NT2/D1 (cell line): Measurements from ENCODE around the gene SLMAP.

Experiments used
- DNase-seq: peaks from one replicate; pipeline ENCODE4 v3.0.0-alpha.2; 2011; ENCODE audit warnings: low read depth, low spot score
- H3K27me3 ChIP-seq: 2 replicates; pipeline ENCODE4 v1.6.0; 2011; ENCODE audit warnings: mild to moderate bottlenecking; ENCODE audit not compliant: insufficient read length, insufficient read depth
- H3K36me3 ChIP-seq: 2 replicates; pipeline ENCODE4 v1.6.1; 2011; ENCODE audit warnings: mild to moderate bottlenecking, low read length, mixed read lengths; ENCODE audit not compliant: insufficient read depth, insufficient read length
- H3K4me1 ChIP-seq: 2 replicates; pipeline ENCODE4 v1.5.1; 2011; ENCODE audit not compliant: insufficient read depth, insufficient read length
- H3K4me3 ChIP-seq: 2 replicates; pipeline ENCODE4 v1.5.1; 2011; ENCODE audit warnings: low read depth; ENCODE audit not compliant: insufficient read length
- H3K9ac ChIP-seq: 2 replicates; pipeline ENCODE4 v1.6.0; 2011; ENCODE audit warnings: low read depth; ENCODE audit not compliant: insufficient read length
- H3K9me3 ChIP-seq: 2 replicates; pipeline ENCODE4 v1.5.1; 2011; ENCODE audit warnings: mild to moderate bottlenecking, low read length; ENCODE audit not compliant: insufficient read depth
- SUZ12 ChIP-seq: IDR thresholded peaks from 2 replicates; pipeline ENCODE4 v1.6.1; 2011; ENCODE audit not compliant: insufficient read length, insufficient read depth; ENCODE audit errors: extremely low read depth
- YY1 ChIP-seq: IDR thresholded peaks from 2 replicates; pipeline ENCODE4 v1.6.1; 2011; ENCODE audit not compliant: insufficient read length, insufficient read depth
- ZNF274 ChIP-seq: IDR thresholded peaks from 2 replicates; pipeline ENCODE4 v1.6.1; 2011; ENCODE audit warnings: mild to moderate bottlenecking, low read depth, low read length

Gene SLMAP

GRCh38 chr3:57958642-57959422, 202.7 kb downstream of the SLMAP start:
- no peaks in the 10 kb centered on the region for H3K9me3 ChIP-seq
- peaks cover 8% of the 10 kb centered on the region for H3K4me1 ChIP-seq
- H3K9ac ChIP-seq = no peak overlapping the region
- no peak for DNase-seq
- H3K27me3 ChIP-seq = no peaks in the 10 kb centered on the region
- H3K36me3 ChIP-seq = no peaks in the 10 kb centered on the region
- TF ChIP-seq SUZ12 (no peak), YY1 (no peak), ZNF274 (no peak)
- no peak overlapping the region for H3K4me3 ChIP-seq

DNA sequence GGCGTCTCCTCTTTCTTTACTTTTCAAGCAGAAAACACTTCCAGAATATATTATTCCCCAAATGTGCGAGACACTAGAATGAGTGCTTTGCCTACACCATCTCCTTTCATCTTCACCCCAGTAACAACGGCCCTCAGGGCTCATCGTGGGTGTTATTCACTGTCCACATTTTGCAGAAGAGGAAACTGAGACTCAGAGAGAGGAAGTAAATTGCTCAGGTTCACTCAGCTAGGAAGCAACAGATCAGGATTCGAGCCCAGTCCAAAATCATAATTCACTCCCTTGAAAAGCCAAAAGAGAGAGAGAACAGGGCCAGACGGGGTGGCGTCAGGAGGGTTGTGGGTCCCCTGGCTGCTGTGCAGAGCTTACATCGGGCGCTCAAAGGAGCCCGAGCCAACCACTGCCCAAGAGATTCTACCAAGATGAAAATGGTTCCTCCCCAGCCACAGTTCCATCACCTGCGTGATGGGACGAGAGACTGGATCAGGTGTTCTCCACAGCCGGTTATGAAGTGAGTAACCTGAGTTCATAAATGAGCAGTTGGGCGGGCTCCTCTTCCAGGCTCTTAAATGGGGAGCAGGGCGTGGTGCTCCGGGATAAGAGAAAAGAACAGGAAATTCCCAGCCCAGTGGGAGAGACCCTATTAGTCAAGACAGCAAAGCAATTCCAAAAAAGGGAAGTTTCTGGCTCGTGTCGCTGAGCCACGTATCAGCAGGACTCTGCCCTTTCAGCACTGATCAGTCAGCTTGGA, 203.5 kb downstream of the SLMAP start:
- Histone ChIP-seq H3K4me1 (peaks cover 8% of the 10 kb centered on the region), H3K27me3 (no peaks in the 10 kb centered on the region), H3K36me3 (no peaks in the 10 kb centered on the region), H3K9me3 (no peaks in the 10 kb centered on the region), H3K9ac (no peak overlapping the region), H3K4me3 (no peak overlapping the region)
- DNase-seq = no peak
- TF ChIP-seq YY1 (no peak), ZNF274 (no peak), SUZ12 (no peak)

DNA sequence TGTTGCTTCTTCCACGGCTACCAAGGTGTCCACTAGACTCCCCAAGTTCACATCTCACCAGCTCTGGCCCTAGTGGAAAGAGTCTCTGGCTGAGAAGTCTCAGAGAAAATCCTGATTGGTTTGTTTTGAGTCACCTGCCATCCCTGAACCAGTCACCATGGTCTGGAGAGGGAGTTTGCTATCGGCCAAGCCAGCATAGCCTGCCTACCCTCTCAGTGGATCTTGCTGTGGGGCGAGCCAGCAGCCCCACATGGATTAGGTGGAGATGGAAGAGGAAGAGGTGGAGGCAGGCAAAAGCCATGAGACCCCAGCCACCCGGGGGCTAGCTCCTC, 204.0 kb downstream of the SLMAP start:
- no peak for DNase-seq
- Histone ChIP-seq H3K4me3 (no peak overlapping the region), H3K27me3 (no peaks in the 10 kb centered on the region), H3K9ac (no peak overlapping the region), H3K36me3 (no peaks in the 10 kb centered on the region), H3K4me1 (peaks cover 8% of the 10 kb centered on the region), H3K9me3 (no peaks in the 10 kb centered on the region)
- TF ChIP-seq ZNF274 = no peak
- TF ChIP-seq YY1 = no peak
- no peak for TF ChIP-seq SUZ12

DNA sequence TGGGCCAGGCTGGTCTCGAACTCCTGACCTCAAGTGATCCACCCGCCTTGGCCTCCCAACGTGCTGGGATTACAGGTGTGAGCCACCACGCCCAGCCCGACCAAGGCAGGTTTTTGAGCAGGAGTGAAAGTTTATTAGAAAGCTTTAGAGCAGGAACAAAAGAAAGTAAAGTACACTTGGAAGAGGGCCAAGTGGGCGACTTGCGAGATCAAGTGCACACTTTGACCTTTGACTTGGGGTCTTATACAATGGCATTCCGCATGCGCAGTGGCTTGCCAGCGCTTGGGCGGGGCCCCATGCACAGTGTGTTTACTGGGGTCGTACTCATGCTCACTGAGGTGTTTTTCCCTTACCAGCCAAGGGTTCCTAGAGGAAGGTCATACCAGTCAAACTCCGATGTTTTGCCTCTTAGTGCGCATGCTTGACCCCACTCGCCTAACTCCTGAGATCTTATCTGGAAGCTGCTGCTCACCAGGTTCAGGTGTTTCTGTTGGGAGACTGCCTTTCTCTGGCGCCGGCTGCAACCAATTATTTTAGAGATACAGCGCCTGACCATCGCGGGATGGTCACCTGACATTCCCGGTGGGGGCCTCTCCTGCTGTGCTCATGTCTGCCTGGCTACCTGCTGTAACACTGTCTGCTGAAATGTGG, 205.2 kb downstream of the SLMAP start:
- DNase-seq = no peak
- Histone ChIP-seq H3K9ac (no peak overlapping the region), H3K9me3 (no peaks in the 10 kb centered on the region)

GRCh38 chr3:57961828-57962447, 205.8 kb downstream of the SLMAP start:
- no peak for TF ChIP-seq YY1
- no peak for TF ChIP-seq ZNF274
- no peak for TF ChIP-seq SUZ12
- H3K4me1 ChIP-seq = peaks cover 8% of the 10 kb centered on the region
- H3K9me3 ChIP-seq = no peaks in the 10 kb centered on the region
- H3K27me3 ChIP-seq = no peaks in the 10 kb centered on the region
- H3K4me3 ChIP-seq = no peak overlapping the region
- H3K9ac ChIP-seq = no peak overlapping the region
- no peak for DNase-seq
- H3K36me3 ChIP-seq = no peaks in the 10 kb centered on the region

More for the DNA sequence above, 205.2 kb downstream of the SLMAP start:
- no peaks in the 10 kb centered on the region for H3K36me3 ChIP-seq
- TF ChIP-seq ZNF274 = no peak
- no peak for TF ChIP-seq SUZ12
- TF ChIP-seq YY1 = no peak
- H3K27me3 ChIP-seq = no peaks in the 10 kb centered on the region
- no peak overlapping the region for H3K4me3 ChIP-seq
- peaks cover 8% of the 10 kb centered on the region for H3K4me1 ChIP-seq

DNA sequence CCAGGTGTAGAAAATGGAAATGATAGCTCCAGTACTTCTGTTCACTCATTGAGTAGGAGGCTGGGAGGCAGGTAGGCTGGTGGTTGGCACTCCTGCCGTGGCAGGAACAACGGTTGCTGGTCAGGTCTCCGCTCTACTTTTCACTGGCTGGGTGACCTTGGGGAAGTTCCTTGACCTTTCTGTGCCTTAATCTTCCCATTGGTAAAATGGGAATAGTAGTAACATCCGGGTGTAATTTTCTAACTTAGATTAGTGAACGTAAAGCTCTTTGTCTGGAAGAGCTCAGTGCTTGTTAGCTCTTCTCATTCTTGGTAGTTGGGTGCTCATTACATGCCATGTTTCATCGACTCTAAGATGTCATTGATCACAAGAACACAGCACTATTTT, 206.3 kb downstream of the SLMAP start:
- no peaks in the 10 kb centered on the region for H3K27me3 ChIP-seq
- no peaks in the 10 kb centered on the region for H3K9me3 ChIP-seq
- DNase-seq = no peak
- no peaks in the 10 kb centered on the region for H3K36me3 ChIP-seq
- peaks cover 8% of the 10 kb centered on the region for H3K4me1 ChIP-seq
- no peak overlapping the region for H3K4me3 ChIP-seq
- TF ChIP-seq ZNF274 (no peak), YY1 (no peak), SUZ12 (no peak)
- no peak overlapping the region for H3K9ac ChIP-seq
